GM23338 (cell line): ENCODE data around the gene SLC3A2. TPM values are rescaled to one million over a fixed set of nuclear protein-coding genes. Genes with fewer than 3 reads are reported as not detected.

Source experiments
- ATAC-seq: fragments of 200-7000 bp; cut with Tn5 transposase; 3 replicates; pipeline ENCODE4 v1.9.1; 2020
- DNase-seq: peaks from one replicate; pipeline ENCODE4 v3.0.0-alpha.2; 2015; ENCODE audit warnings: low spot score
- H2AFZ ChIP-seq: fragments of 200-600 bp; sonication (generic); 2 replicates; pipeline ENCODE4 v1.8.0; 2016; ENCODE audit warnings: antibody characterized with exemption, mild to moderate bottlenecking, moderate library complexity
- H3F3A ChIP-seq: fragments of 200-600 bp; sonication (generic); replicated peaks from 2 replicates; pipeline ENCODE4 v1.8.0; 2017; ENCODE audit warnings: antibody characterized with exemption, mixed run types, low read depth
- H3K27ac ChIP-seq: fragments of 200-600 bp; sonication (generic); 2 replicates; pipeline ENCODE4 v1.6.1; 2016; ENCODE audit warnings: low read depth
- H3K27me3 ChIP-seq: fragments of 200-600 bp; sonication (generic); 2 replicates; pipeline ENCODE4 v1.8.0; 2016; ENCODE audit warnings: mild to moderate bottlenecking, mixed run types, moderate library complexity; ENCODE audit not compliant: insufficient read depth
- H3K36me3 ChIP-seq: fragments of 200-600 bp; sonication (generic); 2 replicates; pipeline ENCODE4 v1.8.0; 2016; ENCODE audit warnings: mild to moderate bottlenecking; ENCODE audit not compliant: insufficient read depth
- H3K4me1 ChIP-seq: fragments of 200-600 bp; sonication (generic); 2 replicates; pipeline ENCODE4 v1.8.0; 2016; ENCODE audit warnings: mild to moderate bottlenecking, moderate library complexity; ENCODE audit not compliant: insufficient read depth
- H3K4me2 ChIP-seq: fragments of 200-600 bp; sonication (generic); 2 replicates; pipeline ENCODE4 v1.7.1; 2017; ENCODE audit warnings: mixed run types
- H3K4me3 ChIP-seq: fragments of 200-600 bp; sonication (generic); 2 replicates; pipeline ENCODE4 v1.6.1; 2016; ENCODE audit warnings: mixed run types
- H3K79me2 ChIP-seq: fragments of 200-600 bp; sonication (generic); replicated peaks from 2 replicates; pipeline ENCODE4 v1.8.0; 2017; ENCODE audit warnings: mild to moderate bottlenecking; ENCODE audit not compliant: insufficient read depth
- H3K9me2 ChIP-seq: fragments of 200-600 bp; sonication (generic); 2 replicates; pipeline ENCODE4 v1.8.0; 2017; ENCODE audit not compliant: insufficient read depth
- H4K20me1 ChIP-seq: fragments of 200-600 bp; sonication (generic); replicated peaks from 2 replicates; pipeline ENCODE4 v1.8.0; 2017; ENCODE audit warnings: mild to moderate bottlenecking; ENCODE audit not compliant: insufficient read depth
- H3K27ac Mint-ChIP-seq: 2 replicates; pipeline ENCODE4 v1.8.0; 2020; ENCODE audit warnings: inconsistent platforms, mild to moderate bottlenecking, moderate library complexity, mixed read lengths
- H3K27me3 Mint-ChIP-seq: 3 replicates; pipeline ENCODE4 v1.8.0; 2022; ENCODE audit warnings: low read depth, mild to moderate bottlenecking, moderate library complexity, mixed read lengths, inconsistent platforms; ENCODE audit not compliant: insufficient read depth, poor library complexity
- H3K36me3 Mint-ChIP-seq: 3 replicates; pipeline ENCODE4 v1.8.0; 2021; ENCODE audit warnings: low read depth, mild to moderate bottlenecking, inconsistent platforms, moderate library complexity, mixed read lengths
- H3K4me1 Mint-ChIP-seq: 3 replicates; pipeline ENCODE4 v1.8.0; 2020; ENCODE audit warnings: mild to moderate bottlenecking, inconsistent platforms, mixed read lengths
- H3K4me3 Mint-ChIP-seq: 3 replicates; pipeline ENCODE4 v1.8.0; 2021; ENCODE audit warnings: moderate library complexity, mild to moderate bottlenecking, inconsistent platforms, mixed read lengths
- H3K9me3 Mint-ChIP-seq: 3 replicates; pipeline ENCODE4 v1.8.0; 2020; ENCODE audit warnings: moderate library complexity, mild to moderate bottlenecking, inconsistent platforms, mixed read lengths
- CREB1 ChIP-seq: fragments of 250-450 bp; sonication (Bioruptor Pico); IDR thresholded peaks from 2 replicates; pipeline ENCODE4 v1.5.0; 2020; ENCODE audit warnings: low read depth, mild to moderate bottlenecking, moderate library complexity
- CTCF ChIP-seq, 2 experiments: fragments of 200-600 bp in 1 of 2; sonication (generic) in 1 of 2; conservative IDR thresholded peaks; 2 replicates each; pipeline versions ENCODE4 v1.5.1 to v1.6.1; 2016 to 2017; ENCODE audit warnings: antibody characterized with exemption in 2 of 2, low read depth in 2 of 2, mild to moderate bottlenecking in 2 of 2, moderate library complexity in 1 of 2
- ETS1 ChIP-seq: IDR thresholded peaks from 2 replicates; pipeline ENCODE4 v1.6.1; 2016; ENCODE audit warnings: antibody characterized with exemption
- EZH2 ChIP-seq: fragments of 200-600 bp; sonication (generic); IDR thresholded peaks from one replicate; pipeline ENCODE4 v1.8.0; 2017; ENCODE audit warnings: antibody characterized with exemption, mild to moderate bottlenecking, low read depth; ENCODE audit not compliant: unreplicated experiment
- EZH2phosphoT487 ChIP-seq: fragments of 200-600 bp; sonication (generic); IDR thresholded peaks from one replicate; pipeline ENCODE4 v1.8.1; 2018; ENCODE audit warnings: antibody characterized with exemption; ENCODE audit not compliant: unreplicated experiment
- JUNB ChIP-seq: IDR thresholded peaks from one replicate; pipeline ENCODE4 v1.6.1; 2016; ENCODE audit warnings: antibody characterized with exemption; ENCODE audit not compliant: unreplicated experiment
- NANOG ChIP-seq: IDR thresholded peaks from 2 replicates; pipeline ENCODE4 v1.6.1; 2016; ENCODE audit warnings: antibody characterized with exemption, borderline replicate concordance
- POLR2AphosphoS5 ChIP-seq: IDR thresholded peaks from 2 replicates; pipeline ENCODE4 v1.6.1; 2016; ENCODE audit warnings: antibody characterized with exemption, low read depth
- REST ChIP-seq: IDR thresholded peaks from one replicate; pipeline ENCODE4 v1.6.1; 2018; ENCODE audit warnings: antibody characterized with exemption; ENCODE audit not compliant: unreplicated experiment
- STAT1 ChIP-seq: IDR thresholded peaks from one replicate; pipeline ENCODE4 v1.6.1; 2016; ENCODE audit warnings: antibody characterized with exemption; ENCODE audit not compliant: unreplicated experiment
- ZNF114 ChIP-seq: fragments of 250-450 bp; sonication (Bioruptor Pico); IDR thresholded peaks from 2 replicates; pipeline ENCODE4 v1.5.0; 2020; ENCODE audit warnings: mild to moderate bottlenecking, moderate library complexity
- ZNF331 ChIP-seq: fragments of 250-450 bp; sonication (Bioruptor Pico); IDR thresholded peaks from 2 replicates; pipeline ENCODE4 v1.5.0; 2020; ENCODE audit warnings: low read depth, mild to moderate bottlenecking, moderate library complexity
- ZNF462 ChIP-seq: fragments of 250-450 bp; sonication (Bioruptor Pico); IDR thresholded peaks from 2 replicates; pipeline ENCODE4 v1.5.0; 2020; ENCODE audit warnings: mild to moderate bottlenecking, moderate library complexity
- polyA plus RNA-seq: library from polyadenylated mRNA; unstranded; fragments of >200 nt; fragmentation: Nextera tagmentation; extraction: Ambion mirVana; gene quantifications from 2 replicates; pipeline ENCODE4 v1.2.1, GENCODE V29; 2016
- total RNA-seq: library from RNA; depleted of rRNA; stranded (reverse); fragments of >200 nt; shearing (Covaris generic); gene quantifications from 2 replicates; pipeline ENCODE4 v1.2.3, GENCODE V29; 2014

The SLC3A2 gene
- total and polyA plus RNA-seq, 2 experiments from 2014 or later, result 240 to 425 TPM

- Histone ChIP-seq H3K4me3 (no peak overlapping the region), H3K4me1 (peaks cover 13% of the 10 kb centered on the region; the same call in 1 of the 2 replicates), H3K36me3 (no peaks in the 10 kb centered on the region), H3K79me2 (no peaks in the 10 kb centered on the region), H3F3A (peaks cover 13% of the 10 kb centered on the region; the same call in 1 of the 2 replicates), H3K27me3 (peaks cover 43% of the 10 kb centered on the region), H3K27ac (no peak overlapping the region), H3K4me2 (no peak overlapping the region), H2AFZ (no peak overlapping the region), H4K20me1 (no peaks in the 10 kb centered on the region), H3K9me2 (no peaks in the 10 kb centered on the region)
- no peak overlapping the region for H3K27ac Mint-ChIP-seq
- no peak for ATAC-seq
- no peak for TF ChIP-seq ZNF462 (CRISPR knock-in tag)
- no peak for TF ChIP-seq REST
- TF ChIP-seq ZNF331 (CRISPR knock-in tag), result no peak
- no peak for TF ChIP-seq CTCF (conservative IDR thresholded peaks at IDR 0.05; ENCODE audit: low read depth in 2 of 2)
- TF ChIP-seq JUNB, result no peak
- no peak for TF ChIP-seq ZNF114
- TF ChIP-seq EZH2phosphoT487, result no peak
- no peak for TF ChIP-seq POLR2AphosphoS5
- TF ChIP-seq STAT1, result no peak
- no peak for TF ChIP-seq EZH2
- TF ChIP-seq NANOG, result no peak
- TF ChIP-seq CREB1 (CRISPR knock-in tag), result no peak
- TF ChIP-seq ETS1, result no peak
- no peak for DNase-seq
- no peaks in the 10 kb centered on the region; the same call in 2 of the 3 replicates for H3K9me3 Mint-ChIP-seq
- H3K36me3 Mint-ChIP-seq, result no peaks in the 10 kb centered on the region; the same call in 2 of the 3 replicates
- H3K4me1 Mint-ChIP-seq, result peaks cover 32% of the 10 kb centered on the region
- no peak overlapping the region for H3K4me3 Mint-ChIP-seq
- peaks cover 41% of the 10 kb centered on the region for H3K27me3 Mint-ChIP-seq
Measured at GRCh38 chr11:62919476-62919875, 38.8 kb downstream of the SLC3A2 start.
